ENCODE measurements around the gene CACNA2D1. TPM values are rescaled to one million over a fixed set of nuclear protein-coding genes. Genes with fewer than 3 reads are reported as not detected.

CACNA2D1 gene
- total and polyA plus RNA-seq, 4 donors: 1.1 to 33.4 (median 6.5) TPM

DNA sequence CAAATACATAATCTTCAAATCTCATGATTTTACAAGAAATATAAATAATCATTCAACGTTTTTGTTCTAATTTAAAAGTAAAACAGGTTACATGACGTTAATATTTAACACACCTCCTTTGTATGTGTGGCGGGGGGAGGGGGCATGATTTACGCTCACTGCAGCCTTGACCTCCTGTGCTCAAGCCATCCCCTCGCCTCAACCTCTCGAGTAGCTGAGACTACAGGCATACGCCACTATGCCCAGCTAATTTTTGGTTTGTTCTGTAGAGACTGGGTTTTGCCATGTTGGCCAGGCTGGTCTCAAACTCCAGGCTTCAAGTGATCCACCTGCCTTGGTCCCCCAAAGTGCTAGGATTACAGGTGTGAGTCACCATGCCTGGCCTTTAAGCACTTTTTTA lies 7.2 kb upstream of the CACNA2D1 start:
- ATAC-seq (ENCODE audit: insufficient read depth, low FRiP score): no peak
- WGBS, 2 donors: 76 to 84% methylated on average over 7 of the region's 7 CpGs
- TF ChIP-seq, protein P1, sequence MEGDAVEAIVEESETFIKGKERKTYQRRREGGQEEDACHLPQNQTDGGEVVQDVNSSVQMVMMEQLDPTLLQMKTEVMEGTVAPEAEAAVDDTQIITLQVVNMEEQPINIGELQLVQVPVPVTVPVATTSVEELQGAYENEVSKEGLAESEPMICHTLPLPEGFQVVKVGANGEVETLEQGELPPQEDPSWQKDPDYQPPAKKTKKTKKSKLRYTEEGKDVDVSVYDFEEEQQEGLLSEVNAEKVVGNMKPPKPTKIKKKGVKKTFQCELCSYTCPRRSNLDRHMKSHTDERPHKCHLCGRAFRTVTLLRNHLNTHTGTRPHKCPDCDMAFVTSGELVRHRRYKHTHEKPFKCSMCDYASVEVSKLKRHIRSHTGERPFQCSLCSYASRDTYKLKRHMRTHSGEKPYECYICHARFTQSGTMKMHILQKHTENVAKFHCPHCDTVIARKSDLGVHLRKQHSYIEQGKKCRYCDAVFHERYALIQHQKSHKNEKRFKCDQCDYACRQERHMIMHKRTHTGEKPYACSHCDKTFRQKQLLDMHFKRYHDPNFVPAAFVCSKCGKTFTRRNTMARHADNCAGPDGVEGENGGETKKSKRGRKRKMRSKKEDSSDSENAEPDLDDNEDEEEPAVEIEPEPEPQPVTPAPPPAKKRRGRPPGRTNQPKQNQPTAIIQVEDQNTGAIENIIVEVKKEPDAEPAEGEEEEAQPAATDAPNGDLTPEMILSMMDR (IDR thresholded peaks at IDR 0.05; ENCODE audit: control extremely low read depth, extremely low read depth): no peak

DNA sequence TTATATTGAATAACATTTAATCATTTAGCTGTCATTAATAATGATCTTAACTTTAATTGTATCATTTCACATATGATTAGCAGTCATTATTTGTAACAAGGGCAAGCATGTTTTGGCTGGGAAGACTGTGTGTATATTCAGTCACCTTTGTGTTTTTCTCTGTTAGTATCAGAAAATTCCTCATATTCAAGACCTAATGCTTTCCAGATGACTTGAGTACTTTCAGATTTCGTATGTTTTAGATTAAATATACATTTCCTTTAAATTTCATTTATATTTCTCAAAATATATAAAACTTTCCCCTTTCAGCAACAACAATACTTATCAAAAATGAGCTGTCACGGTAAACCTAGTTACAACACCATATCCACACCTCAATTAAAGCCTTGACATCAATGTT lies 6.3 kb upstream of the CACNA2D1 start:
- DNase-seq: no peak
- H3K4me1 ChIP-seq (ENCODE audit: control insufficient read depth in 5 of 5, insufficient read depth in 5 of 5, low read length in 5 of 5): no peaks in the 10 kb centered on the region
- no peak overlapping the region for H3K4me3 ChIP-seq
- no peak for ATAC-seq (ENCODE audit: insufficient read depth, low FRiP score)
- H3K27me3 ChIP-seq (ENCODE audit: control insufficient read depth in 3 of 3, insufficient read depth in 3 of 3, low read length in 2 of 3): peaks cover 0 to 3% (median 0%) of the 10 kb centered on the region in 3 donors
- WGBS, 2 donors: 83 to 86% methylated on average over 2 of the region's 2 CpGs
- TF ChIP-seq, protein P1 (IDR thresholded peaks at IDR 0.05; ENCODE audit: control extremely low read depth, extremely low read depth): no peak
- H3K9me3 ChIP-seq (ENCODE audit: control insufficient read depth in 4 of 4, insufficient read depth in 3 of 4, low read length in 3 of 4): no peaks in the 10 kb centered on the region
- no peak overlapping the region for H3K9ac ChIP-seq (ENCODE audit: insufficient read depth in 1 of 2, low read length in 2 of 2)
- no peaks in the 10 kb centered on the region for H3K36me3 ChIP-seq (ENCODE audit: control insufficient read depth in 4 of 4, insufficient read depth in 4 of 4, low read length in 4 of 4)
- H3K27ac ChIP-seq (ENCODE audit: low read depth in 1 of 2, low read length in 1 of 2): no peak overlapping the region

More for the DNA sequence above, 7.2 kb upstream of the CACNA2D1 start:
- Histone ChIP-seq H3K27me3 (ENCODE audit: control insufficient read depth in 3 of 3, insufficient read depth in 3 of 3, low read length in 2 of 3) (no peaks in the 10 kb centered on the region), H3K4me1 (ENCODE audit: control insufficient read depth in 5 of 5, insufficient read depth in 5 of 5, low read length in 5 of 5) (no peaks in the 10 kb centered on the region), H3K4me3 (no peak overlapping the region), H3K27ac (ENCODE audit: low read depth in 1 of 2, low read length in 1 of 2) (no peak overlapping the region), H3K9me3 (ENCODE audit: control insufficient read depth in 4 of 4, insufficient read depth in 3 of 4, low read length in 3 of 4) (no peaks in the 10 kb centered on the region), H3K9ac (ENCODE audit: insufficient read depth in 1 of 2, low read length in 2 of 2) (no peak overlapping the region), H3K36me3 (ENCODE audit: control insufficient read depth in 4 of 4, insufficient read depth in 4 of 4, low read length in 4 of 4) (no peaks in the 10 kb centered on the region)
- DNase-seq: no peak

DNA sequence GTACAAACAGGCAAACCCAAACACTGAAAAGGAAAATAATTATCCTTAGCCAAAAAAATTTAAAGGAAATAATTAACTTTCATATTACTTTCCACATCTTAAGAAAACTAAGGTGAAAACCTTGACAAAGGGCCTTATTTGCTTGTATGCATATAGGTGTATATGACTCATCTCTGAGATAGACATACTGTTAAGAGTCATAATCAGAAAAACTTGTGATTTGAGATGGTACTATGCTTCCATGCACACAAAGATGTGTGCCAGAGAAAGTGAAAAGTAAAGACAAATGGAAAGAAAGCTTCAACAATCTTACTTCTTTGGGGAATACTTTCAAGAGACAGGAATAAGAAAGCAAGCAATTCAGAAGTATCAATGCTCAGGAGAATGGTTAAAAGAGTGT lies 3.3 kb upstream of the CACNA2D1 start:
- H3K9ac ChIP-seq (ENCODE audit: insufficient read depth in 1 of 2, low read length in 2 of 2): no peak overlapping the region
- TF ChIP-seq, protein P1 (IDR thresholded peaks at IDR 0.05; ENCODE audit: control extremely low read depth, extremely low read depth): no peak
- peaks cover 0 to 3% (median 3%) of the 10 kb centered on the region in 3 donors for H3K27me3 ChIP-seq (ENCODE audit: control insufficient read depth in 3 of 3, insufficient read depth in 3 of 3, low read length in 2 of 3)

DNA sequence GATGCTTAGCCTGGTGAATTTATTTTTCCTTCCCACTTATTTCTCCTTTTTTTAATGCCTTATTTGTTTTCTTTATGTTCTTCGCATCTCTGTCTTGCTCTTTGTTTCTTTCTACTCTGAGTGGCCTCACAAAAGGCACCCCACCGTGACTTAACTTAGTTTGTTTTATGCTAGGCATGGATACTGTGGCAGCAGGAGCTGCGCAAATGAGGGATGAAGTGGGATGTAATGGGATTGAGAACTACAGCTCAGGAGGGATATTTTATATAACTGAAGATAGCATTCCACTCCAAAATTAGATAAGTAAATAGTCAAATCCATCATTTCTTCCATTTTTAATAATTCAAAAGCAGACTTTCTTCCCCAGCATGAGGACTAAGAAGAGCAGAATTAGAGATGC lies 1.7 kb upstream of the CACNA2D1 start:
- peaks cover 0 to 11% (median 3%) of the 10 kb centered on the region in 3 donors for H3K27me3 ChIP-seq (ENCODE audit: control insufficient read depth in 3 of 3, insufficient read depth in 3 of 3, low read length in 2 of 3)
- no peaks in the 10 kb centered on the region for H3K9me3 ChIP-seq (ENCODE audit: control insufficient read depth in 4 of 4, insufficient read depth in 3 of 4, low read length in 3 of 4)
- ATAC-seq (ENCODE audit: insufficient read depth, low FRiP score): no peak
- H3K27ac ChIP-seq (ENCODE audit: low read depth in 1 of 2, low read length in 1 of 2): no peak overlapping the region
- H3K4me3 ChIP-seq: no peak overlapping the region
- TF ChIP-seq, protein P1 (IDR thresholded peaks at IDR 0.05; ENCODE audit: control extremely low read depth, extremely low read depth): no peak
- H3K4me1 ChIP-seq (ENCODE audit: control insufficient read depth in 5 of 5, insufficient read depth in 5 of 5, low read length in 5 of 5): peaks cover 0 to 27% (median 0%) of the 10 kb centered on the region in 5 donors
- DNase-seq: no peak
- no peaks in the 10 kb centered on the region for H3K36me3 ChIP-seq (ENCODE audit: control insufficient read depth in 4 of 4, insufficient read depth in 4 of 4, low read length in 4 of 4)
- H3K9ac ChIP-seq (ENCODE audit: insufficient read depth in 1 of 2, low read length in 2 of 2): no peak overlapping the region
- 93 to 96% methylated on average over 3 of the region's 3 CpGs for WGBS, 2 donors

More for the DNA sequence above, 3.3 kb upstream of the CACNA2D1 start:
- H3K9me3 ChIP-seq (ENCODE audit: control insufficient read depth in 4 of 4, insufficient read depth in 3 of 4, low read length in 3 of 4): no peaks in the 10 kb centered on the region
- H3K27ac ChIP-seq (ENCODE audit: low read depth in 1 of 2, low read length in 1 of 2): no peak overlapping the region
- ATAC-seq (ENCODE audit: insufficient read depth, low FRiP score) (no peak), DNase-seq (no peak)
- no peaks in the 10 kb centered on the region for H3K36me3 ChIP-seq (ENCODE audit: control insufficient read depth in 4 of 4, insufficient read depth in 4 of 4, low read length in 4 of 4)
- peaks cover 0 to 15% (median 0%) of the 10 kb centered on the region in 5 donors for H3K4me1 ChIP-seq (ENCODE audit: control insufficient read depth in 5 of 5, insufficient read depth in 5 of 5, low read length in 5 of 5)
- no peak overlapping the region for H3K4me3 ChIP-seq

Data from lung (tissue), 12 donors.